ENCODE measurements around the gene SV2B.

Gene SV2B

GRCh38 chr15:91243826-91244225 lies 143.8 kb downstream of the SV2B start:
- no peak overlapping the region for H3K4me3 ChIP-seq (ENCODE audit: low read depth, low read length)
- no peak for TF ChIP-seq CTCF (IDR thresholded peaks at IDR 0.05; ENCODE audit: low read depth, low read length)

- no peak for TF ChIP-seq CTCF (IDR thresholded peaks at IDR 0.05; ENCODE audit: low read depth, low read length)
- no peak overlapping the region for H3K4me3 ChIP-seq (ENCODE audit: low read depth, low read length)
Observed at GRCh38 chr15:91244919-91245318, 144.9 kb downstream of the SV2B start.

GRCh38 chr15:91246998-91247397 lies 146.9 kb downstream of the SV2B start:
- no peak overlapping the region for H3K4me3 ChIP-seq (ENCODE audit: low read depth, low read length)
- no peak for TF ChIP-seq CTCF (IDR thresholded peaks at IDR 0.05; ENCODE audit: low read depth, low read length)

GRCh38 chr15:91249591-91249990 lies 149.5 kb downstream of the SV2B start:
- TF ChIP-seq CTCF (IDR thresholded peaks at IDR 0.05; ENCODE audit: low read depth, low read length): no peak
- H3K4me3 ChIP-seq (ENCODE audit: low read depth, low read length): no peak overlapping the region

GRCh38 chr15:91252322-91252721 lies 152.3 kb downstream of the SV2B start:
- TF ChIP-seq CTCF (IDR thresholded peaks at IDR 0.05; ENCODE audit: low read depth, low read length): no peak
- H3K4me3 ChIP-seq (ENCODE audit: low read depth, low read length): no peak overlapping the region

- TF ChIP-seq CTCF (IDR thresholded peaks at IDR 0.05; ENCODE audit: low read depth, low read length): no peak
Observed at GRCh38 chr15:91252756-91253155, 152.7 kb downstream of the SV2B start.

GRCh38 chr15:91253605-91254004 lies 153.5 kb downstream of the SV2B start:
- TF ChIP-seq CTCF (IDR thresholded peaks at IDR 0.05; ENCODE audit: low read depth, low read length): no peak
- no peak overlapping the region for H3K4me3 ChIP-seq (ENCODE audit: low read depth, low read length)

More at GRCh38 chr15:91252756-91253155, 152.7 kb downstream of the SV2B start:
- no peak overlapping the region for H3K4me3 ChIP-seq (ENCODE audit: low read depth, low read length)

All from WI38 (cell line).